ENCODE data around the gene GRIN2C.

GRIN2C gene

GRCh38 chr17:74864297-74864865 lies 4.7 kb upstream of the GRIN2C start:
- no peak for DNase-seq

- DNase-seq, result peak in 1 of 14 donors; percentile 36
Measured at GRCh38 chr17:74863420-74864296, 4.0 kb upstream of the GRIN2C start.

- DNase-seq, result no peak
Measured at GRCh38 chr17:74862919-74863318, 3.2 kb upstream of the GRIN2C start.

GRCh38 chr17:74862108-74862901 lies 2.6 kb upstream of the GRIN2C start:
- peak in 12 of 14 donors; percentile 11 to 86 (median 47) for DNase-seq

GRCh38 chr17:74861662-74862107 lies 2.0 kb upstream of the GRIN2C start:
- DNase-seq, result no peak

GRCh38 chr17:74860872-74861661 lies 1.4 kb upstream of the GRIN2C start:
- DNase-seq, result peak in 1 of 14 donors; percentile 47

GRCh38 chr17:74860229-74860871 lies 665 bp upstream of the GRIN2C start:
- peak in 2 of 14 donors; percentile 11 to 52 for DNase-seq

- peak in 2 of 14 donors; percentile 8 to 63 for DNase-seq
Measured at GRCh38 chr17:74858672-74859458, 820 bp downstream of the GRIN2C start.

GRCh38 chr17:74857191-74857590 lies 2.5 kb downstream of the GRIN2C start:
- DNase-seq, result peak in 1 of 14 donors; percentile 45

GRCh38 chr17:74856112-74856511 lies 3.6 kb downstream of the GRIN2C start:
- DNase-seq, result peak in 1 of 14 donors; percentile 87

- no peak for DNase-seq
Measured at GRCh38 chr17:74855323-74855722, 4.4 kb downstream of the GRIN2C start.

GRCh38 chr17:74854792-74855191 lies 4.9 kb downstream of the GRIN2C start:
- DNase-seq, result no peak

GRCh38 chr17:74853669-74854068 lies 6.0 kb downstream of the GRIN2C start:
- DNase-seq, result peak in 1 of 14 donors; percentile 74

- no peak for DNase-seq
Measured at GRCh38 chr17:74853048-74853397, 6.7 kb downstream of the GRIN2C start.

GRCh38 chr17:74852237-74853047 lies 7.2 kb downstream of the GRIN2C start:
- no peak for DNase-seq

GRCh38 chr17:74851612-74852236 lies 8.0 kb downstream of the GRIN2C start:
- no peak for DNase-seq

- no peak for DNase-seq
Measured at GRCh38 chr17:74850914-74851313, 8.8 kb downstream of the GRIN2C start.

GRCh38 chr17:74850310-74850709 lies 9.4 kb downstream of the GRIN2C start:
- DNase-seq, result no peak

- no peak for DNase-seq
Measured at GRCh38 chr17:74848656-74849399, 10.9 kb downstream of the GRIN2C start.

All from C1 segment of cervical spinal cord (tissue), 14 donors.